ENCODE measurements around the gene FILIP1L. TPM values are rescaled to one million over a fixed set of nuclear protein-coding genes. Genes with fewer than 3 reads are reported as not detected.

Gene FILIP1L
- total and polyA plus RNA-seq, 2 of the 8 experiments (the other 6 are each of a cell fraction or from before 2014, with no cell fraction given) = 0.06 to 0.09 TPM

GRCh38 chr3:99881121-99881524 lies 233.2 kb downstream of the FILIP1L start (continued):
- TF ChIP-seq CTBP2 (IDR thresholded peaks at IDR 0.05; ENCODE audit: borderline replicate concordance, insufficient read depth, insufficient read length, low read length) = no peak
- no peak for TF ChIP-seq CEBPB (IDR thresholded peaks at IDR 0.05; ENCODE audit: low read depth, low read length)
- TF ChIP-seq TCF12 (IDR thresholded peaks at IDR 0.05; ENCODE audit: low read depth, low read length) = no peak

Data from H1 (cell line).